HCT116 (cell line): ENCODE results near the gene CHID1. TPM values are rescaled to one million over a fixed set of nuclear protein-coding genes. Genes with fewer than 3 reads are reported as not detected.

Experiments used
- ATAC-seq: fragments of 200-7000 bp; cut with Tn5 transposase; 2 replicates; pipeline ENCODE4 v1.9.1; 2020; ENCODE audit warnings: mild to moderate bottlenecking, moderate library complexity
- BruUV-seq: library from RNA; stranded (reverse); fragments of 400-500 nt; replicated peaks from 2 replicates; lab custom pipeline; 2021; lab: Mats Ljungman, UMichigan
- CTCF ChIA-PET: fragments of 300-600 bp; sonication (Branson Sonifier 250); formaldehyde crosslinking; loops from one replicate; lab custom pipeline; 2021; ENCODE audit warnings: antibody characterized with exemption; lab: Charles Lee
- POLR2A ChIA-PET: fragments of 300-600, 350-600 bp; sonication (Branson Sonifier 250); formaldehyde crosslinking; loops from one replicate; lab custom pipeline; 2021; ENCODE audit warnings: antibody characterized with exemption; lab: Charles Lee
- RAD21 ChIA-PET, 2 experiments: fragments of 300-600 bp; sonication (Branson Sonifier 250); formaldehyde crosslinking; loops; one replicate each; lab custom pipeline; 2023; ENCODE audit warnings: low total read pairs in 2 of 2; ENCODE audit not compliant: uncharacterized antibody in 2 of 2, unreplicated experiment in 2 of 2, low non-redundant PET in 1 of 2; lab: Charles Lee
- DNase-seq: peaks from one replicate; pipeline ENCODE4 v3.0.0-alpha.2; 2010; ENCODE audit warnings: low read depth, low spot score
- H2AFZ ChIP-seq: fragments of 200-600 bp; shearing (Covaris generic), sonication (generic); 2 replicates; pipeline ENCODE4 v1.6.1; 2017; ENCODE audit warnings: low read depth, mixed run types, mixed read lengths, antibody characterized with exemption, low read length; ENCODE audit not compliant: poor library complexity, severe bottlenecking
- H3K27ac ChIP-seq: 2 replicates; pipeline ENCODE4 v1.5.1; 2012; ENCODE audit warnings: low read depth, low read length
- H3K27me3 ChIP-seq: fragments of 200-600 bp; sonication (generic); 2 replicates; pipeline ENCODE4 v1.6.1; 2016; ENCODE audit warnings: mixed run types, low read length, mixed read lengths; ENCODE audit not compliant: insufficient read depth
- H3K36me3 ChIP-seq, 2 experiments: fragments of 200-500 bp in 1 of 2; fragments of 200-600 bp in 1 of 2; sonication (Bioruptor generic) in 1 of 2; sonication (generic) in 1 of 2; 2 replicates each; pipeline versions ENCODE4 v1.5.1 to v1.6.1; 2014 to 2016; ENCODE audit warnings: low read length in 2 of 2, inconsistent platforms in 1 of 2, mixed read lengths in 1 of 2, mixed run types in 1 of 2; ENCODE audit not compliant: insufficient read depth in 2 of 2, control insufficient read depth in 1 of 2
- H3K4me1 ChIP-seq, 2 experiments: fragments of 200-600 bp in 1 of 2; sonication (generic) in 1 of 2; 2 replicates each; pipeline versions ENCODE4 v1.5.1 to v1.6.1; 2012 to 2017; ENCODE audit warnings: low read length in 2 of 2, inconsistent platforms in 1 of 2, mild to moderate bottlenecking in 1 of 2, mixed read lengths in 1 of 2, mixed run types in 1 of 2, moderate library complexity in 1 of 2; ENCODE audit not compliant: insufficient read depth in 2 of 2, control insufficient read depth in 1 of 2
- H3K4me2 ChIP-seq: fragments of 200-600 bp; sonication (generic); 2 replicates; pipeline ENCODE4 v1.6.1; 2017; ENCODE audit warnings: mixed run types, low read length, mixed read lengths
- H3K4me3 ChIP-seq, 2 experiments: fragments of 200-600 bp in 1 of 2; sonication (generic) in 1 of 2; replicated peaks in 1 of 2; 2 replicates each; pipeline ENCODE4 v1.5.1; 2011 to 2016; ENCODE audit warnings: low read length in 2 of 2, control low read depth in 1 of 2, low read depth in 1 of 2, mild to moderate bottlenecking in 1 of 2, mixed read lengths in 1 of 2, mixed run types in 1 of 2
- H3K79me2 ChIP-seq: fragments of 200-600 bp; sonication (generic); 2 replicates; pipeline ENCODE4 v1.6.1; 2017; ENCODE audit warnings: mild to moderate bottlenecking, mixed run types, low read length, moderate library complexity, mixed read lengths; ENCODE audit not compliant: insufficient read depth
- H3K9ac ChIP-seq: fragments of 200-600 bp; sonication (generic); 2 replicates; pipeline ENCODE4 v1.6.1; 2016; ENCODE audit warnings: low read length, mixed read lengths
- H3K9me2 ChIP-seq: fragments of 200-600 bp; sonication (generic), shearing (Covaris generic); 2 replicates; pipeline ENCODE4 v1.6.1; 2017; ENCODE audit warnings: mixed run types, mild to moderate bottlenecking, moderate library complexity; ENCODE audit not compliant: insufficient read depth
- H3K9me3 ChIP-seq, 2 experiments: fragments of 200-500 bp in 1 of 2; fragments of 200-600 bp in 1 of 2; sonication (Bioruptor generic) in 1 of 2; sonication (generic) in 1 of 2; 2 replicates each; pipeline ENCODE4 v1.6.1; 2014 to 2017; ENCODE audit warnings: low read length in 2 of 2, mixed read lengths in 2 of 2, inconsistent platforms in 1 of 2, low read depth in 1 of 2, mild to moderate bottlenecking in 1 of 2, mixed run types in 1 of 2, moderate library complexity in 1 of 2; ENCODE audit not compliant: control insufficient read depth in 1 of 2, insufficient read depth in 1 of 2
- H4K20me1 ChIP-seq: fragments of 200-600 bp; sonication (generic), shearing (Covaris generic); 2 replicates; pipeline ENCODE4 v1.6.1; 2017; ENCODE audit warnings: mixed run types, mild to moderate bottlenecking, moderate library complexity; ENCODE audit not compliant: insufficient read depth
- CBX3 ChIP-seq: IDR thresholded peaks from 2 replicates; pipeline ENCODE4 v1.6.1; 2012; ENCODE audit warnings: low read depth
- CTCF ChIP-seq, 3 experiments: fragments of 200-600 bp in 1 of 3; sonication (generic) in 1 of 3; IDR thresholded peaks in 2 of 3; conservative IDR thresholded peaks in 1 of 3; 2 replicates each; pipeline ENCODE4 v1.5.1; 2012 to 2017; ENCODE audit warnings: low read depth in 2 of 3, low read length in 2 of 3, antibody characterized with exemption in 1 of 3, borderline replicate concordance in 1 of 3, control low read depth in 1 of 3, mild to moderate bottlenecking in 1 of 3, mixed read lengths in 1 of 3, mixed run types in 1 of 3, moderate library complexity in 1 of 3; ENCODE audit not compliant: insufficient read depth in 1 of 3
- EGR1 ChIP-seq: IDR thresholded peaks from 2 replicates; pipeline ENCODE4 v1.6.1; 2012; ENCODE audit warnings: low read depth
- EZH2phosphoT487 ChIP-seq: fragments of 200-600 bp; IDR thresholded peaks from 2 replicates; pipeline ENCODE4 v1.6.1; 2018; ENCODE audit warnings: antibody characterized with exemption, borderline replicate concordance
- JUND ChIP-seq: IDR thresholded peaks from 2 replicates; pipeline ENCODE4 v1.6.1; 2012
- POLR2AphosphoS5 ChIP-seq: IDR thresholded peaks from 2 replicates; pipeline ENCODE4 v1.6.1; 2011; ENCODE audit warnings: mild to moderate bottlenecking, low read depth, low read length, moderate library complexity
- REST ChIP-seq: IDR thresholded peaks from 2 replicates; pipeline ENCODE4 v1.6.1; 2012; ENCODE audit warnings: low read depth
- SRF ChIP-seq: IDR thresholded peaks from 2 replicates; pipeline ENCODE4 v1.6.1; 2012; ENCODE audit warnings: low read depth
- ZBTB33 ChIP-seq: IDR thresholded peaks from 2 replicates; pipeline ENCODE4 v1.6.1; 2011; ENCODE audit warnings: mild to moderate bottlenecking, low read length, moderate library complexity; ENCODE audit not compliant: insufficient replicate concordance; ENCODE audit errors: extremely low read depth
- intact Hi-C: fragments of 100-400 bp; cut with micrococcal nuclease; formaldehyde crosslinking; loops from 2 replicates; pipeline ENCODE4 v1.10.0; 2022
- total RNA-seq: library from RNA; stranded (reverse); gene quantifications from one replicate; pipeline ENCODE4 v1.2.1, GENCODE V29; 2021; ENCODE audit not compliant: unreplicated experiment

CHID1 gene
- total RNA-seq, 1 experiment from 2014 or later = 102 TPM

- Histone ChIP-seq H3K9me3 (no peaks in the 10 kb centered on the region), H3K27me3 (no peaks in the 10 kb centered on the region), H3K9ac (0 out of 2 replicates have a peak overlapping the region, but pooled peaks have one; percentile 17), H2AFZ (no peak overlapping the region), H3K4me3 (no peak overlapping the region), H3K4me1 (peaks cover 39 to 81% of the 10 kb centered on the region in 2 experiments), H4K20me1 (peaks cover 23% of the 10 kb centered on the region; the same call in 1 of the 2 replicates), H3K79me2 (peaks cover 84% of the 10 kb centered on the region), H3K9me2 (no peaks in the 10 kb centered on the region), H3K36me3 (peaks cover 3 to 44% of the 10 kb centered on the region in 2 experiments; a peak in 3 of 4 replicates), H3K4me2 (no peak overlapping the region), H3K27ac (peak overlapping the region; percentile 97)
- CTCF ChIA-PET = no interaction called here
- no TSS peak for BruUV-seq
- POLR2A ChIA-PET = no interaction called here
- no peak for TF ChIP-seq EGR1
- TF ChIP-seq POLR2AphosphoS5 = no peak
- TF ChIP-seq JUND = no peak
- no peak for TF ChIP-seq REST
- no peak for TF ChIP-seq CBX3
- no peak for TF ChIP-seq CTCF (IDR thresholded peaks at IDR 0.05 in 2 of 3, conservative IDR thresholded peaks at IDR 0.05 in 1 of 3; ENCODE audit: borderline replicate concordance in 1 of 3, insufficient read depth in 1 of 3, low read depth in 2 of 3, low read length in 2 of 3)
- TF ChIP-seq SRF = no peak
- no peak for TF ChIP-seq EZH2phosphoT487
- no peak for TF ChIP-seq ZBTB33
- DNase-seq (no peak), ATAC-seq (no peak)
- RAD21 ChIA-PET = no interaction called here
- intact Hi-C loops = no loop called here
Observed at GRCh38 chr11:836700-837099, 73.9 kb downstream of the CHID1 start.
